ENCODE results near the gene PARP11.

DNA sequence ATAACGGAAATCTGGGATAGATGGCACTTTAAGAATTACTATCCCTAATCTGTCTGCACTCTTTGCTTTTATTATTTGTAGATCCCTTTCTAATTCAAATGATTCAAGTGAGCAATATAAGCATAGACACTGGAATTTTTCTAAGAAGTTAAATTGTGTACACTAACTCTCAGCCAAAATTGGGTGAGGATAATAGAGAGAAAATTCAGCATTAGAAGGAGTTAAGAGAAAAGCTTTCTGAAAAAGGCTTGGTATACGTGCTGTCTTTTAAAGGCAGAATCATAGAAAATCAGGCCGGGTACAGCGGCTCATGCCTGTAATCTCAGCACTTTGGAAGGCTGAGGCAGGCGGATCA lies 63.2 kb downstream of the PARP11 start:
- TF ChIP-seq, protein P1, sequence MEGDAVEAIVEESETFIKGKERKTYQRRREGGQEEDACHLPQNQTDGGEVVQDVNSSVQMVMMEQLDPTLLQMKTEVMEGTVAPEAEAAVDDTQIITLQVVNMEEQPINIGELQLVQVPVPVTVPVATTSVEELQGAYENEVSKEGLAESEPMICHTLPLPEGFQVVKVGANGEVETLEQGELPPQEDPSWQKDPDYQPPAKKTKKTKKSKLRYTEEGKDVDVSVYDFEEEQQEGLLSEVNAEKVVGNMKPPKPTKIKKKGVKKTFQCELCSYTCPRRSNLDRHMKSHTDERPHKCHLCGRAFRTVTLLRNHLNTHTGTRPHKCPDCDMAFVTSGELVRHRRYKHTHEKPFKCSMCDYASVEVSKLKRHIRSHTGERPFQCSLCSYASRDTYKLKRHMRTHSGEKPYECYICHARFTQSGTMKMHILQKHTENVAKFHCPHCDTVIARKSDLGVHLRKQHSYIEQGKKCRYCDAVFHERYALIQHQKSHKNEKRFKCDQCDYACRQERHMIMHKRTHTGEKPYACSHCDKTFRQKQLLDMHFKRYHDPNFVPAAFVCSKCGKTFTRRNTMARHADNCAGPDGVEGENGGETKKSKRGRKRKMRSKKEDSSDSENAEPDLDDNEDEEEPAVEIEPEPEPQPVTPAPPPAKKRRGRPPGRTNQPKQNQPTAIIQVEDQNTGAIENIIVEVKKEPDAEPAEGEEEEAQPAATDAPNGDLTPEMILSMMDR (IDR thresholded peaks at IDR 0.05; ENCODE audit: insufficient read depth, low read length): no peak
- no peak for TF ChIP-seq POLR2AphosphoS5 (IDR thresholded peaks at IDR 0.05; ENCODE audit: low read depth)
